OCI-LY1 (cell line): ENCODE data around the gene C2CD4B.

Source experiments
- H2AFZ ChIP-seq: fragments of 200-600 bp; sonication (generic), shearing (Covaris generic); 2 replicates; pipeline ENCODE4 v1.6.0; 2014; ENCODE audit warnings: antibody characterized with exemption, mild to moderate bottlenecking, low read length
- H3F3A ChIP-seq: fragments of 200-600 bp; sonication (generic), shearing (Covaris generic); 2 replicates; pipeline ENCODE4 v1.6.0; 2014; ENCODE audit warnings: mild to moderate bottlenecking, antibody characterized with exemption, low read length, moderate library complexity; ENCODE audit not compliant: insufficient read depth
- H3K27ac ChIP-seq: fragments of 200-600 bp; sonication (generic); 2 replicates; pipeline ENCODE4 v1.5.1; 2014; ENCODE audit warnings: low read length, mixed run types, mild to moderate bottlenecking, low read depth; ENCODE audit not compliant: poor library complexity, severe bottlenecking
- H3K27me3 ChIP-seq: fragments of 200-600 bp; sonication (generic); 2 replicates; pipeline ENCODE4 v1.6.0; 2014; ENCODE audit warnings: antibody characterized with exemption, mild to moderate bottlenecking, low read length, moderate library complexity; ENCODE audit not compliant: insufficient read depth
- H3K36me3 ChIP-seq: fragments of 200-600 bp; sonication (generic); 2 replicates; pipeline ENCODE4 v1.6.1; 2014; ENCODE audit warnings: mild to moderate bottlenecking, antibody characterized with exemption, low read length, moderate library complexity, mixed read lengths; ENCODE audit not compliant: insufficient read depth
- H3K4me1 ChIP-seq: fragments of 200-600 bp; sonication (generic); 2 replicates; pipeline ENCODE4 v1.5.1; 2014; ENCODE audit warnings: mild to moderate bottlenecking, low read length, moderate library complexity; ENCODE audit not compliant: insufficient read depth, severe bottlenecking
- H3K4me2 ChIP-seq: fragments of 200-600 bp; sonication (generic), shearing (Covaris generic); 2 replicates; pipeline ENCODE4 v1.6.1; 2014; ENCODE audit warnings: low read length
- H3K4me3 ChIP-seq: fragments of 200-600 bp; sonication (generic); 2 replicates; pipeline ENCODE4 v1.5.1; 2014; ENCODE audit warnings: low read length, low read depth, mild to moderate bottlenecking, mixed read lengths; ENCODE audit not compliant: poor library complexity, severe bottlenecking
- H3K79me2 ChIP-seq: fragments of 200-600 bp; shearing (Covaris generic); 2 replicates; pipeline ENCODE4 v1.6.1; 2016; ENCODE audit warnings: mixed run types, low read length, mixed read lengths; ENCODE audit not compliant: insufficient read depth
- H3K9ac ChIP-seq: fragments of 200-600 bp; sonication (generic), shearing (Covaris generic); 2 replicates; pipeline ENCODE4 v1.6.1; 2014; ENCODE audit warnings: mild to moderate bottlenecking, low read length, mixed read lengths
- H3K9me2 ChIP-seq: fragments of 200-600 bp; sonication (generic), shearing (Covaris generic); 2 replicates; pipeline ENCODE4 v1.6.1; 2014; ENCODE audit warnings: low read depth, mild to moderate bottlenecking, low read length, mixed read lengths
- H3K9me3 ChIP-seq: fragments of 200-600 bp; shearing (Covaris generic); 2 replicates; pipeline ENCODE4 v1.6.1; 2014; ENCODE audit warnings: low read length, mixed read lengths
- H4K20me1 ChIP-seq: fragments of 200-600 bp; sonication (generic), shearing (Covaris generic); 2 replicates; pipeline ENCODE4 v1.6.0; 2016; ENCODE audit warnings: mild to moderate bottlenecking, low read length; ENCODE audit not compliant: insufficient read depth
- EZH2 ChIP-seq: fragments of 200-600 bp; sonication (generic), shearing (Covaris generic); IDR thresholded peaks from 2 replicates; pipeline ENCODE4 v1.8.0; 2017; ENCODE audit warnings: borderline replicate concordance, mixed run types, mild to moderate bottlenecking, antibody characterized with exemption, low read length, moderate library complexity, mixed read lengths
- TF ChIP-seq, protein P1 (sequence below): fragments of 200-600 bp; sonication (generic), shearing (Covaris generic); IDR thresholded peaks from 2 replicates; pipeline ENCODE4 v1.5.1; 2017; ENCODE audit warnings: mild to moderate bottlenecking, antibody characterized with exemption, low read length, moderate library complexity, mixed read lengths

The C2CD4B gene

DNA sequence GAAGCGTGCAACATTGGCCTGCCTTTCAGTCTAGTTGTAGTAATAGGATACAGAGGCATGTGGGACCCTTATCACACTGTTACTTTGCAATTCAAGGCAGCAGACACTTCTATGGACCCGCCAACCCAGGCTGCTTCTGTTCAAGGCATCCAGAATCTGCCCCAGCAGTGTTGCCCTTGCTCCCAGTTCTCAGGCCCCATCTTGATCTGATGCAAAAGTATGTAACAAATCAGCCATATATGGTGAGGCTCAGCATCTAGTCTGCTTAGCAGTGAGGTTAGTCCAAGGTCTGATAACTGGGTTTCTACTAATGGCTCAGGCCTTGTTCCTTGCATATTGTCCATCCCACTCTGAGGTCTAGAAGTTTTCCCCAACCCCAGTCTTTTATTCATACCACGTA, 17.9 kb downstream of the C2CD4B start:
- TF ChIP-seq EZH2, result no peak
- TF ChIP-seq, protein P1, sequence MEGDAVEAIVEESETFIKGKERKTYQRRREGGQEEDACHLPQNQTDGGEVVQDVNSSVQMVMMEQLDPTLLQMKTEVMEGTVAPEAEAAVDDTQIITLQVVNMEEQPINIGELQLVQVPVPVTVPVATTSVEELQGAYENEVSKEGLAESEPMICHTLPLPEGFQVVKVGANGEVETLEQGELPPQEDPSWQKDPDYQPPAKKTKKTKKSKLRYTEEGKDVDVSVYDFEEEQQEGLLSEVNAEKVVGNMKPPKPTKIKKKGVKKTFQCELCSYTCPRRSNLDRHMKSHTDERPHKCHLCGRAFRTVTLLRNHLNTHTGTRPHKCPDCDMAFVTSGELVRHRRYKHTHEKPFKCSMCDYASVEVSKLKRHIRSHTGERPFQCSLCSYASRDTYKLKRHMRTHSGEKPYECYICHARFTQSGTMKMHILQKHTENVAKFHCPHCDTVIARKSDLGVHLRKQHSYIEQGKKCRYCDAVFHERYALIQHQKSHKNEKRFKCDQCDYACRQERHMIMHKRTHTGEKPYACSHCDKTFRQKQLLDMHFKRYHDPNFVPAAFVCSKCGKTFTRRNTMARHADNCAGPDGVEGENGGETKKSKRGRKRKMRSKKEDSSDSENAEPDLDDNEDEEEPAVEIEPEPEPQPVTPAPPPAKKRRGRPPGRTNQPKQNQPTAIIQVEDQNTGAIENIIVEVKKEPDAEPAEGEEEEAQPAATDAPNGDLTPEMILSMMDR, result no peak
- Histone ChIP-seq H3K4me2 (no peak overlapping the region), H3K4me3 (no peak overlapping the region), H3K27ac (no peak overlapping the region), H3F3A (no peaks in the 10 kb centered on the region), H3K9ac (no peak overlapping the region), H3K9me2 (no peaks in the 10 kb centered on the region), H3K27me3 (no peaks in the 10 kb centered on the region; the same call in 1 of the 2 replicates), H3K9me3 (no peaks in the 10 kb centered on the region), H3K36me3 (no peaks in the 10 kb centered on the region), H2AFZ (no peak overlapping the region), H4K20me1 (no peaks in the 10 kb centered on the region), H3K79me2 (no peaks in the 10 kb centered on the region), H3K4me1 (no peaks in the 10 kb centered on the region)

DNA sequence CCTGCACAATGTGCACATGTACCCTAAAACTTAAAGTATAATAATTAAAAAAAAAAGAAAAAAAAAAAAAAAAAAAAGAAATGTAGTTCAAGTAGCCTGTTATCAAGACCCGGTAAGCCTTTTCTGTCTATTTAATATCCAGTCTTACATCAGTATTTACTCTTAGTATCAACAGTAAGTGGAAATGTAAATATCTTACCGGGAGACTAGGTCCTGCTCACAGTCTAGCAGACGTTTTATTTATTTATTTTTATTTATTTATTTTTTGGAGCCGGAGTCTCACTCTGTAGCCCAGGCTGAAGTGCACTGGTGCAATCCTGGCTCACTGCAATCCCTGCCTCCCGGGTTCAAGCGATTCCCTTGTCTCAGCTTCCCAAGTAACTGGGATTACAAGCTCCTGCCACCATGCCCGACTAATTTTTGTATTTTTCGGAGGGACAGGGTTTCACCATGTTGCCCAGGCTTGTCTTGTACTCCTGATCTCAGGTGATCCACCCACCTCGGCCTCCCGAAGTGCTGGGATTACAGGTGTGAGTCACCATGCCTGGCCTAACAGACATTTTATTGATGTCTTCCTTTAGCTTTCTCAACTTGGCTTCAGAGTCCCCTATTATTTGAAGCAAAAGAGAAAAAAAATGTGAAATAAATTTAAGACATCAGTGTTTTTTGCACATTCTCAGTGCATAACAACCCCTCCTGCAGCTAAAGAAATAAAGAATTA, 19.9 kb downstream of the C2CD4B start:
- no peaks in the 10 kb centered on the region for H3K36me3 ChIP-seq
- no peaks in the 10 kb centered on the region for H3K9me2 ChIP-seq
- H3K4me2 ChIP-seq, result no peak overlapping the region
- H3K27ac ChIP-seq, result no peak overlapping the region
- no peaks in the 10 kb centered on the region for H3F3A ChIP-seq
- no peaks in the 10 kb centered on the region for H3K79me2 ChIP-seq
- H3K4me3 ChIP-seq, result no peak overlapping the region
- no peak overlapping the region for H3K9ac ChIP-seq
- no peak overlapping the region for H2AFZ ChIP-seq
- no peaks in the 10 kb centered on the region for H3K4me1 ChIP-seq
- no peaks in the 10 kb centered on the region for H3K9me3 ChIP-seq
- no peak for TF ChIP-seq EZH2
- TF ChIP-seq, protein P1, result no peak
- no peaks in the 10 kb centered on the region; the same call in 1 of the 2 replicates for H3K27me3 ChIP-seq
- H4K20me1 ChIP-seq, result no peaks in the 10 kb centered on the region

DNA sequence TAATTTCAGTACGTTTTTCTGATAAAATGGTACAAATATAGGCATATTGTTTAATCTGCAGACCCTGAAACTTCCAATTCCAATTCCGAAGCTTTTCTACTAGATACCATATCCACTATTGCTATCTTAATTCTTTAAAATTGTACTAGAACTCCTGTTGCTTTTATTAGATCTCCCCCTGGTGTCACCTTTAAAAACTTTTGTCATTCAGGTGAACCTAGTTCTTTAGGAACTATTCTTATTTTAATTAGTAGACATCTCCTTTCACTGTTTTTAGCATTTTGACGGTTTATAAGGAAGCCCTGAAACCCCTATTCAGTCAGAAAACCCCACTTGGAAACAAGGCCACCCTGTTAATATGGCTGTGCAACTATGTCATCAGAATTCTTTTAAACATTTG, 22.3 kb downstream of the C2CD4B start:
- no peak overlapping the region for H3K4me3 ChIP-seq
- H3K9me2 ChIP-seq, result no peaks in the 10 kb centered on the region
- H3K4me2 ChIP-seq, result no peak overlapping the region
- H3K27ac ChIP-seq, result no peak overlapping the region
- H3K36me3 ChIP-seq, result no peaks in the 10 kb centered on the region
- no peaks in the 10 kb centered on the region for H4K20me1 ChIP-seq
- no peaks in the 10 kb centered on the region; the same call in 1 of the 2 replicates for H3K27me3 ChIP-seq
- no peaks in the 10 kb centered on the region for H3F3A ChIP-seq
- H3K9ac ChIP-seq, result no peak overlapping the region
- H3K9me3 ChIP-seq, result no peaks in the 10 kb centered on the region
- no peaks in the 10 kb centered on the region for H3K79me2 ChIP-seq
- TF ChIP-seq EZH2, result no peak
- TF ChIP-seq, protein P1, result no peak
- no peak overlapping the region for H2AFZ ChIP-seq
- H3K4me1 ChIP-seq, result no peaks in the 10 kb centered on the region
